ENCODE data around the gene SLC43A3.
"Not testable (repeated sequence)": the region's sequence is repeated elsewhere in the genome, so short reads cannot be mapped to it uniquely, and the experiment has no call there.

SLC43A3 gene

GRCh38 chr11:57446055-57446454 is 19.1 kb upstream of the SLC43A3 start:
- Histone ChIP-seq H3K27me3 (ENCODE audit: insufficient read depth, poor library complexity, severe bottlenecking) (no peaks in the 10 kb centered on the region), H3K4me3 (replicated peaks; ENCODE audit: insufficient read depth, low read length) (no peak overlapping the region), H3K27ac (replicated peaks) (no peak overlapping the region)
- no peak for TF ChIP-seq POLR2AphosphoS5 (IDR thresholded peaks at IDR 0.05; ENCODE audit: low read depth)
- no peak for TF ChIP-seq GABPA (IDR thresholded peaks at IDR 0.05; ENCODE audit: low read depth)
- TF ChIP-seq REST (IDR thresholded peaks at IDR 0.05; ENCODE audit: insufficient replicate concordance, low read depth): no peak
- TF ChIP-seq CTCF (IDR thresholded peaks at IDR 0.05; ENCODE audit: insufficient read depth, low read length): no peak
- TF ChIP-seq SPI1 (IDR thresholded peaks at IDR 0.05; ENCODE audit: borderline replicate concordance, low read depth): no peak
- DNase-seq (ENCODE audit: low read depth in 1 of 2, low spot score in 1 of 2): no peak

- not testable (repeated sequence) for H3K4me3 ChIP-seq (replicated peaks; ENCODE audit: insufficient read depth, low read length); H3K27me3 ChIP-seq (ENCODE audit: insufficient read depth, poor library complexity, severe bottlenecking); H3K27ac ChIP-seq (replicated peaks); DNase-seq (ENCODE audit: low read depth in 1 of 2, low spot score in 1 of 2)
Measured at GRCh38 chr11:57445122-57445394, 18.1 kb upstream of the SLC43A3 start.

GRCh38 chr11:57444362-57445121 is 17.6 kb upstream of the SLC43A3 start:
- TF ChIP-seq SPI1 (IDR thresholded peaks at IDR 0.05; ENCODE audit: borderline replicate concordance, low read depth) (no peak), CTCF (IDR thresholded peaks at IDR 0.05; ENCODE audit: insufficient read depth, low read length) (no peak), REST (IDR thresholded peaks at IDR 0.05; ENCODE audit: insufficient replicate concordance, low read depth) (no peak)
- no peak overlapping the region for H3K4me3 ChIP-seq (replicated peaks; ENCODE audit: insufficient read depth, low read length)
- H3K27ac ChIP-seq (replicated peaks): no peak overlapping the region
- no peaks in the 10 kb centered on the region for H3K27me3 ChIP-seq (ENCODE audit: insufficient read depth, poor library complexity, severe bottlenecking)
- no peak for DNase-seq (ENCODE audit: low read depth in 1 of 2, low spot score in 1 of 2)

GRCh38 chr11:57440744-57441414 is 14.0 kb upstream of the SLC43A3 start:
- no peak overlapping the region for H3K27ac ChIP-seq (replicated peaks)
- H3K27me3 ChIP-seq (ENCODE audit: insufficient read depth, poor library complexity, severe bottlenecking): no peaks in the 10 kb centered on the region
- no peak for DNase-seq (ENCODE audit: low read depth in 1 of 2, low spot score in 1 of 2)
- no peak overlapping the region for H3K4me3 ChIP-seq (replicated peaks; ENCODE audit: insufficient read depth, low read length)
- TF ChIP-seq REST (IDR thresholded peaks at IDR 0.05; ENCODE audit: insufficient replicate concordance, low read depth): no peak
- no peak for TF ChIP-seq GABPA (IDR thresholded peaks at IDR 0.05; ENCODE audit: low read depth)
- TF ChIP-seq CTCF (IDR thresholded peaks at IDR 0.05; ENCODE audit: insufficient read depth, low read length): no peak
- TF ChIP-seq SPI1 (IDR thresholded peaks at IDR 0.05; ENCODE audit: borderline replicate concordance, low read depth): no peak
- no peak for TF ChIP-seq POLR2AphosphoS5 (IDR thresholded peaks at IDR 0.05; ENCODE audit: low read depth)
